Measurements from ENCODE around the gene CERS4. TPM values are rescaled to one million over a fixed set of nuclear protein-coding genes. Genes with fewer than 3 reads are reported as not detected.

CERS4 gene
- total and polyA plus RNA-seq, 10 of the 15 experiments (the other 5 are each of a cell fraction or from before 2014, with no cell fraction given), result 0.34 to 62.1 (median 20.7) TPM

- intact Hi-C loops (cut with micrococcal nuclease; ENCODE audit: unreplicated experiment) (no loop called here), in situ Hi-C loops (cut with MboI) (no loop called here)
- SMC1A ChIA-PET (ENCODE audit: uncharacterized antibody, unreplicated experiment), result no interaction called here
- no peaks in the 10 kb centered on the region for H4K20me1 ChIP-seq (ENCODE audit: control insufficient read depth, insufficient read depth)
- no peak overlapping the region for H3K4me2 ChIP-seq (ENCODE audit: control insufficient read depth, insufficient read depth)
- no peak overlapping the region for H3K4me3 ChIP-seq
- 71% methylated on average over 9 of the region's 9 CpGs for WGBS (ENCODE audit: insufficient coverage, insufficient replicate concordance, low lambda C conversion rate, missing lambda C conversion rate)
- ATAC-seq (no peak), DNase-seq (ENCODE audit: low read depth, low spot score) (no peak), FAIRE-seq (no peak)
- H3K9ac ChIP-seq (ENCODE audit: control insufficient read depth, insufficient read depth, low read length), result no peak overlapping the region
- H3K4me1 ChIP-seq (ENCODE audit: control insufficient read depth, insufficient read depth, low read length), result no peaks in the 10 kb centered on the region
- RAD21 ChIA-PET (ENCODE audit: unreplicated experiment), result no interaction called here
- no peaks in the 10 kb centered on the region for H3K79me2 ChIP-seq (ENCODE audit: control insufficient read depth, insufficient read depth, low read length)
- TF ChIP-seq, protein P1, sequence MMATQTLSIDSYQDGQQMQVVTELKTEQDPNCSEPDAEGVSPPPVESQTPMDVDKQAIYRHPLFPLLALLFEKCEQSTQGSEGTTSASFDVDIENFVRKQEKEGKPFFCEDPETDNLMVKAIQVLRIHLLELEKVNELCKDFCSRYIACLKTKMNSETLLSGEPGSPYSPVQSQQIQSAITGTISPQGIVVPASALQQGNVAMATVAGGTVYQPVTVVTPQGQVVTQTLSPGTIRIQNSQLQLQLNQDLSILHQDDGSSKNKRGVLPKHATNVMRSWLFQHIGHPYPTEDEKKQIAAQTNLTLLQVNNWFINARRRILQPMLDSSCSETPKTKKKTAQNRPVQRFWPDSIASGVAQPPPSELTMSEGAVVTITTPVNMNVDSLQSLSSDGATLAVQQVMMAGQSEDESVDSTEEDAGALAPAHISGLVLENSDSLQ (IDR thresholded peaks at IDR 0.05), result no peak
- TF ChIP-seq KDM1A (IDR thresholded peaks at IDR 0.05; ENCODE audit: borderline replicate concordance) (no peak), POLR2AphosphoS5 (IDR thresholded peaks at IDR 0.05; ENCODE audit: low read length) (no peak), NRF1 (conservative IDR thresholded peaks at IDR 0.05; ENCODE audit: low read depth, low read length) (no peak), NFIC (IDR thresholded peaks at IDR 0.05; ENCODE audit: low read depth, low read length) (no peak), BHLHE40 (IDR thresholded peaks at IDR 0.05; ENCODE audit: borderline replicate concordance in 1 of 2, low read depth in 2 of 2, low read length in 1 of 2) (no peak), PAX8 (IDR thresholded peaks at IDR 0.05) (no peak)
- TF ChIP-seq, protein P2, sequence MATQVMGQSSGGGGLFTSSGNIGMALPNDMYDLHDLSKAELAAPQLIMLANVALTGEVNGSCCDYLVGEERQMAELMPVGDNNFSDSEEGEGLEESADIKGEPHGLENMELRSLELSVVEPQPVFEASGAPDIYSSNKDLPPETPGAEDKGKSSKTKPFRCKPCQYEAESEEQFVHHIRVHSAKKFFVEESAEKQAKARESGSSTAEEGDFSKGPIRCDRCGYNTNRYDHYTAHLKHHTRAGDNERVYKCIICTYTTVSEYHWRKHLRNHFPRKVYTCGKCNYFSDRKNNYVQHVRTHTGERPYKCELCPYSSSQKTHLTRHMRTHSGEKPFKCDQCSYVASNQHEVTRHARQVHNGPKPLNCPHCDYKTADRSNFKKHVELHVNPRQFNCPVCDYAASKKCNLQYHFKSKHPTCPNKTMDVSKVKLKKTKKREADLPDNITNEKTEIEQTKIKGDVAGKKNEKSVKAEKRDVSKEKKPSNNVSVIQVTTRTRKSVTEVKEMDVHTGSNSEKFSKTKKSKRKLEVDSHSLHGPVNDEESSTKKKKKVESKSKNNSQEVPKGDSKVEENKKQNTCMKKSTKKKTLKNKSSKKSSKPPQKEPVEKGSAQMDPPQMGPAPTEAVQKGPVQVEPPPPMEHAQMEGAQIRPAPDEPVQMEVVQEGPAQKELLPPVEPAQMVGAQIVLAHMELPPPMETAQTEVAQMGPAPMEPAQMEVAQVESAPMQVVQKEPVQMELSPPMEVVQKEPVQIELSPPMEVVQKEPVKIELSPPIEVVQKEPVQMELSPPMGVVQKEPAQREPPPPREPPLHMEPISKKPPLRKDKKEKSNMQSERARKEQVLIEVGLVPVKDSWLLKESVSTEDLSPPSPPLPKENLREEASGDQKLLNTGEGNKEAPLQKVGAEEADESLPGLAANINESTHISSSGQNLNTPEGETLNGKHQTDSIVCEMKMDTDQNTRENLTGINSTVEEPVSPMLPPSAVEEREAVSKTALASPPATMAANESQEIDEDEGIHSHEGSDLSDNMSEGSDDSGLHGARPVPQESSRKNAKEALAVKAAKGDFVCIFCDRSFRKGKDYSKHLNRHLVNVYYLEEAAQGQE (IDR thresholded peaks at IDR 0.05; ENCODE audit: low read depth, low read length), result no peak
- TF ChIP-seq, protein P3, sequence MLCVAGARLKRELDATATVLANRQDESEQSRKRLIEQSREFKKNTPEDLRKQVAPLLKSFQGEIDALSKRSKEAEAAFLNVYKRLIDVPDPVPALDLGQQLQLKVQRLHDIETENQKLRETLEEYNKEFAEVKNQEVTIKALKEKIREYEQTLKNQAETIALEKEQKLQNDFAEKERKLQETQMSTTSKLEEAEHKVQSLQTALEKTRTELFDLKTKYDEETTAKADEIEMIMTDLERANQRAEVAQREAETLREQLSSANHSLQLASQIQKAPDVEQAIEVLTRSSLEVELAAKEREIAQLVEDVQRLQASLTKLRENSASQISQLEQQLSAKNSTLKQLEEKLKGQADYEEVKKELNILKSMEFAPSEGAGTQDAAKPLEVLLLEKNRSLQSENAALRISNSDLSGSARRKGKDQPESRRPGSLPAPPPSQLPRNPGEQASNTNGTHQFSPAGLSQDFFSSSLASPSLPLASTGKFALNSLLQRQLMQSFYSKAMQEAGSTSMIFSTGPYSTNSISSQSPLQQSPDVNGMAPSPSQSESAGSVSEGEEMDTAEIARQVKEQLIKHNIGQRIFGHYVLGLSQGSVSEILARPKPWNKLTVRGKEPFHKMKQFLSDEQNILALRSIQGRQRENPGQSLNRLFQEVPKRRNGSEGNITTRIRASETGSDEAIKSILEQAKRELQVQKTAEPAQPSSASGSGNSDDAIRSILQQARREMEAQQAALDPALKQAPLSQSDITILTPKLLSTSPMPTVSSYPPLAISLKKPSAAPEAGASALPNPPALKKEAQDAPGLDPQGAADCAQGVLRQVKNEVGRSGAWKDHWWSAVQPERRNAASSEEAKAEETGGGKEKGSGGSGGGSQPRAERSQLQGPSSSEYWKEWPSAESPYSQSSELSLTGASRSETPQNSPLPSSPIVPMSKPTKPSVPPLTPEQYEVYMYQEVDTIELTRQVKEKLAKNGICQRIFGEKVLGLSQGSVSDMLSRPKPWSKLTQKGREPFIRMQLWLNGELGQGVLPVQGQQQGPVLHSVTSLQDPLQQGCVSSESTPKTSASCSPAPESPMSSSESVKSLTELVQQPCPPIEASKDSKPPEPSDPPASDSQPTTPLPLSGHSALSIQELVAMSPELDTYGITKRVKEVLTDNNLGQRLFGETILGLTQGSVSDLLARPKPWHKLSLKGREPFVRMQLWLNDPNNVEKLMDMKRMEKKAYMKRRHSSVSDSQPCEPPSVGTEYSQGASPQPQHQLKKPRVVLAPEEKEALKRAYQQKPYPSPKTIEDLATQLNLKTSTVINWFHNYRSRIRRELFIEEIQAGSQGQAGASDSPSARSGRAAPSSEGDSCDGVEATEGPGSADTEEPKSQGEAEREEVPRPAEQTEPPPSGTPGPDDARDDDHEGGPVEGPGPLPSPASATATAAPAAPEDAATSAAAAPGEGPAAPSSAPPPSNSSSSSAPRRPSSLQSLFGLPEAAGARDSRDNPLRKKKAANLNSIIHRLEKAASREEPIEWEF (IDR thresholded peaks at IDR 0.05; ENCODE audit: insufficient replicate concordance, low read depth, low read length), result no peak
- H3K27ac ChIP-seq (ENCODE audit: control insufficient read depth, insufficient read depth), result no peak overlapping the region
- H3K36me3 ChIP-seq (ENCODE audit: control insufficient read depth in 2 of 2, insufficient read depth in 2 of 2, low read length in 1 of 2), result no peaks in the 10 kb centered on the region
- BruUV-seq (replicated peaks), result no TSS peak
- POLR2A ChIA-PET, result interaction anchor here (0.7 kb wide), 1 partner anchor 231 kb away, joined by 3 read pairs; no protein-coding TSS in a partner anchor
- no peaks in the 10 kb centered on the region for H3K27me3 ChIP-seq (replicated peaks in 1 of 2; ENCODE audit: control insufficient read depth in 2 of 2, insufficient read depth in 2 of 2, low read length in 1 of 2)
- H2AFZ ChIP-seq (ENCODE audit: control insufficient read depth, low read depth, low read length), result no peak overlapping the region
- CTCF ChIA-PET, result interaction anchor here (0.6 kb wide), 1 partner anchor 14 kb away, joined by 3 read pairs; no protein-coding TSS in a partner anchor
- no peaks in the 10 kb centered on the region for H3K9me3 ChIP-seq (replicated peaks; ENCODE audit: control insufficient read depth, insufficient read depth, low read length)
Measured at GRCh38 chr19:8174706-8175105, 34.5 kb upstream of the CERS4 start.
